DLD1 (cell line): ENCODE measurements around the gene TPGS2.
"Not testable (repeated sequence)": the region's sequence is repeated elsewhere in the genome, so short reads cannot be mapped to it uniquely, and the experiment has no call there.

Experiments used
- in situ Hi-C: cut with HindIII; loops from 2 replicates; pipeline ENCODE4 v1.10.0; 2017; ENCODE audit warnings: low sequenced_read_pairs

TPGS2 gene

GRCh38 chr18:36828630-36829361, at the start of gene TPGS2, which contains the start of gene KIAA1328:
Gene TPGS2 (minus strand): TSS chr18:36829002. CDS start chr18:36828767, 235 bp downstream.
Gene KIAA1328 (plus strand): TSS chr18:36829127. CDS start chr18:36829139, 12 bp downstream.
- in situ Hi-C loops, result no loop called here

GRCh38 chr18:36873826-36874225, 45.0 kb upstream of the TPGS2 start:
- in situ Hi-C loops, result not testable (repeated sequence)

- in situ Hi-C loops, result no loop called here
Measured at GRCh38 chr18:36872329-36872728, 43.5 kb upstream of the TPGS2 start.

DNA sequence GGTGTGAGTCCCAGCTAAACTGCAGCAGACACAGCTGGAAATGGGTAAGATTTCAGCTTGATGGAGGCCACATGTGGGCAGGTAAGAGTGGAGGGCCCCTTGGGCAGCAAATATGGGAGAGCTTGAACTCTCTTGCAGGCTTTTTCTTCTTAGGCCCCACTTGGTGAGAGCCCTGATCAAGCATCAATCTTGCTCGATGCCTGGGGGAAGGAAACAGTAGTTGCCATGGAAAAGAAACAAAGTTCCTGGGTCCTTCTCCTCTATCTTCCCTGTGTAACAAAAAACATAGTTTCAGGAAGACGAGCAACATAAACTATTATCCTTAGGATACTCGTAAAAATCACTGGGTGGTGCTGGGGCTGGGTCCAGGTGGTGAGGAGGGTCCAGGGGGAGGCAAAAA, 43.0 kb upstream of the TPGS2 start:
- in situ Hi-C loops, result no loop called here

DNA sequence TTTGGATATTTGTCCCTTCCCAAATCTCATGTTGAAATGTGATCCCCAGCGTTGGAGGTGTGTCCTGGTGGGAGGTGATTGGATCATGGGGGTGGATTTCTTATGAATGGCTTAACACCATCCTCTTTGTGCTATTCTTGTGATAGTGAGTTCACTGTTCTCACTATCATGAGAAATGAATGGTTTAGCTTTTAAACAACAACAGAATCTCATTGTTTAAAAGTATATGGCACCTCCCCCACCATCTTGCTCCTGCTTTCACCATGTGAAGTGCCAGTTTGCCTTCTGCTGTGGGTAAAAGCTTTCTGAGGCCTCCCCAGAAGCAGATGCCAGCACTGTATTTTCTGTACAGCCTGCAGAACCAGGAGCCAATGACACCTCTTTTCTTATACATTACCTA, 38.3 kb upstream of the TPGS2 start:
- in situ Hi-C loops, result no loop called here

- in situ Hi-C loops, result no loop called here
Measured at GRCh38 chr18:36862182-36862581, 33.4 kb upstream of the TPGS2 start.

DNA sequence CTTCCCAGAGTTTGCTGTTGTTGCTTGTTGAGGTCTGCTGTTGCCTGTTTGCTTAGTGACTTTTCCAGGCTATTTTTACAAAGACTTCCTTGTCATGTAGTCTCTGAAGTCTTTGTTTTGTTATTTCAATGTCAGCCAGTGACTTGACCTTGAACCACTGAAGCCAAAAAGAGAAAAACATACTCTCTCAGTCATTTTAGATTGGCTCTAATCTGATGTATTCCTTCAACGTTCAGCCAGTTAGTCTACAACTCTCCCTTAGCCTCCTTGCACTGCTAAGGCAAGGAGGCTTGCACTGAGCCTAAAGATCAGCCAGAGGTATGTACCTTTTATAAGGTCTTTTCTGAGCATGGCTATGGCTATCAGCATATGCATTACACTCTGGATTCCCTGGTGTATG, 28.0 kb upstream of the TPGS2 start:
- in situ Hi-C loops, result no loop called here

- in situ Hi-C loops, result no loop called here
Measured at GRCh38 chr18:36851202-36851590, 22.4 kb upstream of the TPGS2 start.

- in situ Hi-C loops, result no loop called here
Measured at GRCh38 chr18:36850527-36851201, 21.9 kb upstream of the TPGS2 start.

DNA sequence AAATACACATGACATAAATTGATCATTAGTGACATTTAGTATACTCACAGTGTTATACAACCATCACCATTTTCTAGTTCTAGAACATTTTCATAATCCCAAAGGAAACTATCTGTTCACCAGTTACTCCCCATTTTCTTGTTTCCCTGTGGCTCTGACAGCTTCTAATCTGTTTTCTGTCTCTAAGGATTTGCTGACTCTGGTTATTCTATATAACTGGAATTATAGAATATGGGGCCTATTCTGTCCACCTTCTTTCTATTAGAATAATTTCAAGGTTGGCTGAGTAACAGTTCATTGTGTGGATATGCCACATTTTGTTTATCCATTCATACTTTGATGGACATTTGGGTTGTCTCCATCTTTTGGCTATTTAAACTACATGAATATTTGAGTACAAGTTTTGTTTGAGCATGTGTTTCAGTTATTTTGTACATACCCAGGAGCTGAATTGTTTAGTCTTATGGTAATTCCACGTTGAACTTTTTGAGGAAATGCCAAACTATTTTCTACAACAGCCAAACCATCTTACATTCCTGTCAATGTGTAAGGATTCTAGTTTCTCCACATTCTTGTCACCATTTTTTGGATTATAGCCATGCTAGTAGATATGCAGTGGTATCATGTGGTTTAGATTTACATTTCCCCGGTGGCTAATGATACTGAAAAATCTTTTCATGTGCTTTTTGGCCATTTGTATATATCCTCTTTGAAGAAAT, 20.6 kb upstream of the TPGS2 start:
- in situ Hi-C loops, result no loop called here

DNA sequence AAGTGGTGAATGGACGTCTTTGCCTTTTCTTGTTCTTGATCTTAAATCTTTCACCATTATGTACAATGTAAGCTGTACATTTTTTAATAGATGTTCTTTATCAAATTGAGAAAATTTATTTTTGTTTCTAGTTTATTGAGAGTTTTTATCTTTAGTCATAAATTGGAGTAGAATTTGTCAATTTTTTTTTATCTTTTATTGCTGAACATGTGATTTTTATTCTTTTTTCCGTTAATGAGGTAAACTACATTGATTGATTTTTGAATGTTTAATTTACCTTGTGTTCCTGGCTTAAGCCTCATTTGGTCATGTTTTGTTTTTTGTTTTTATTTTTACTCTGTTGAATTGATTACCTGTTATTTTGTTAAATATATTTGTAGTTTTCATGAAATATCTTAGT, 19.8 kb upstream of the TPGS2 start:
- in situ Hi-C loops, result no loop called here

DNA sequence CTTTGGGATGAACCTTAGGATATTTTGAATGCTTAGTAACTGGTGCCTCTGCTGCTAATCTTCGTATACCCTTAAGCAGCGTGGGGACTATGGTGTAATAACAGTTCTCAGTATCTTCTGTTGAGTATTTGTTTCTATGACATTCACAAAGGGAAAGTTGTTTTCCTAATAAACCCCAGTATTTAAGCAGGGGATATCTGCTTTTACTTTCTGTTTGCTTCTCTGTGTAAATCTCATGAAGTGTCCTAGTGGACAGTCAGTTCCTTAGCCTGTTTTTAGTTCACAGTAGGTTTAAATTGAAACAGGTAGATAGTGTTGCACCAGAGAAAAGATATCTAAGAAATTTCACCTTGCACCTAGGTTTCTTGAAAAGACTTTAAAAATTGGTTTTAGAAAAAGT, 15.0 kb upstream of the TPGS2 start:
- in situ Hi-C loops, result no loop called here

DNA sequence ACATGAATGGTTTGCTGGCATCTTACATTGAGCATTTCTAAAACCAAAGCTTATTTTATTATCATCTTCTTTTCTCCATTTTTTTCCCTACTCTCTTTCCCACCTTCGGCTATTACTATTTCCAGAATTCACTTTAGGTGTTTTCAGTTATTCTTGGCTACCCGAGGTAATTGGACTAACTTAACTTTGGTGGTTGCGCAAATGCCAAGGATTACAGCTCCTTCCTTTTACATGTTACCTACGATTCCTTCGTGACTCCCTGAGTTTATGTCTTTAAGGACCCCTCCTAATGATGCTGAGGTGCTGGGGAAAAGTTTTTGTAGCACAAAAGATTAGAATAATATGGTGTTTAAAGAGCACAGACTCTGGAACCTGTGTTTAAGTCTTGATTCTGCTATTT, 14.4 kb upstream of the TPGS2 start:
- in situ Hi-C loops, result no loop called here

GRCh38 chr18:36839835-36840234, 11.0 kb upstream of the TPGS2 start:
- in situ Hi-C loops, result no loop called here

- in situ Hi-C loops, result no loop called here
Measured at GRCh38 chr18:36835927-36836326, 7.1 kb upstream of the TPGS2 start.

- in situ Hi-C loops, result no loop called here
Measured at GRCh38 chr18:36833120-36833519, 4.3 kb upstream of the TPGS2 start.

DNA sequence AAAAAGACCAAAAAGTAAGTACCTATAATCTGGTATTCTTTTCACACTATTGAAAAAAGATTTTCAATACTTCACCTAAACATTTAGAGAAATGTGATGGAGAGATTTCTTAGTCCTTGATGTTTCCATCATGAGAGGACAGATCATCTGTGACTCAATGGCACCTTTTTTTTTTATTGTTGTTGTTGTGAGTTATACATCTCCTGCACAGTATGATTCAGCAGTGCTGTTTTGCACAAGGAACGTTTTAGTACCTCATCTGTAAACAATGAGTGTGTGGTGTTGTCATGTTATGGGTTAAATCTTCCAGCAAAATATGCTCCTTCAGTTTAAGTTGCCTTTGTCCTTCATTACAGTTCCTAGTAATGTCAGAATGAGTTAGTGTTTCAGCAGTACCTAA, 2.3 kb upstream of the TPGS2 start:
- in situ Hi-C loops, result no loop called here

DNA sequence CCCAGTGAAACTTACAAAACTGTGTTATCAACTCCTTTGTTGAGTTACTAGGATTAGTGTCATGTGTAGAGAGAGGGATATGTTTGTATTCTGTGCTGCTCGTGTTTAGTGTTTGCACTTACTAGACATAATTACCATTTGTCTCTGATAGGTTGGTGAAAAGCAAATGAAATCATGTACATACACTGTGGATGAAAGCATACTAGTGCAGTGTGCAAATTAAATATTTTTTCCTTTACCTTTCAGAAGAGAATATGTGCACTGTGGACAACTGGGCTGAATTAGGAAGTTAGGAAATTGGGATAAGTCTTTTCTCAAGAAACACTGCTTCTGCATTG, 1.3 kb upstream of the TPGS2 start:
- in situ Hi-C loops, result no loop called here

- in situ Hi-C loops, result no loop called here
Measured at GRCh38 chr18:36829362-36830157, 758 bp upstream of the TPGS2 start.

- in situ Hi-C loops, result no loop called here
Measured at GRCh38 chr18:36828157-36828629, 609 bp downstream of the TPGS2 start.

DNA sequence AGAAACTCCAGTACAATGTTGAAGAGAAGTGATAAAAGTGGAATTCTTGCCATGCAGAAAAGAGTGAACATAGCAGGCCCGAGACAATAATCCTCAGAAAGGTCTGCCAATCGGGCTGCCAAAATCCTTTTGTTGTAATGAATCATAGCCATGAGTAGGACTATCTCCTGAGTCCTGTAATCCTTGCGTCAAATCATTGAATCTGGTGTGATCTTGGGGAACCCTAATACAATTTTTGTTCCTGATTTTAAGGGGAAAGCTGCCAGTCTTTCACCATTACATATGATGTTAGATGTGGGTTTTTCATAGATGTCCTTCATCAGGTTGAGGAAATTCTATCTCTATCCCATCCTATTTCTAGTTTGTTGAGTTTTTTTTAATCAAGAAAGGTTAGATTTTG, 2.2 kb downstream of the TPGS2 start:
- in situ Hi-C loops, result no loop called here
